ENCODE data around the gene ABCA3. TPM values are rescaled to one million over a fixed set of nuclear protein-coding genes. Genes with fewer than 3 reads are reported as not detected.

Gene ABCA3
- total RNA-seq, 4 donors from 2014 or later, result 1.3 to 18.7 (median 4.7) TPM

DNA sequence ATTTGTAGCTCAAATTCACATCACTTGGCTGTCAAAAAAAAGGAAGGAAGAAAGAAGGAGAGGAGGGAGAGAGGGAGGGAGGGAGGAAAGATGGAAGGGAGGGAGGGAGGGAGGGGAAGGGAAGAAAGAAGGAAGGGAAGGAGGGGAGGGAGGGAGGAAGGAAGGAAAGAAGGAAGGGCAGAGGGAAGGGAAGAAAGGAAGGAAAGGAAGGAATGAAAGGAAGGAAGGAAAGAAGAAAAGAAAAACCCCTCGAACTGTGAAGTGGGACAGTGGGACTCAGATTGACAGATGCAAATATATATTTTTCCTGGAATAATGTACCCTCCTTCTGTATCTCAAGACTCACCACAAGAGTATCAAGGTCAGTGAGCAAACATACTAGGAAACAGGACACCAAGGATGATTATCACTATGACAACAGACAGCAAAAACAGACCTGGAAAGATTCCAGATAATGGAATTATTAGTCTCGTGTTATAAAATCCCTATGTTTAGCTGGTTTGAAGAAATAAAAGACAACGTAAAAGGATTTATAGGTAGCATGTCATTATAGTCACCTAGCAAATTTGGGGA lies 24.2 kb upstream of the ABCA3 start:
- intact Hi-C loops (cut with DNase I; ENCODE audit: low total_unique reads), result no loop called here
- Histone ChIP-seq H3K36me3 (no peaks in the 10 kb centered on the region), H3K27me3 (no peaks in the 10 kb centered on the region), H3K4me3 (no peak overlapping the region), H3K27ac (no peak overlapping the region), H3K9me3 (no peaks in the 10 kb centered on the region), H3K4me1 (no peaks in the 10 kb centered on the region)
- no peak for DNase-seq
- TF ChIP-seq, protein P1, sequence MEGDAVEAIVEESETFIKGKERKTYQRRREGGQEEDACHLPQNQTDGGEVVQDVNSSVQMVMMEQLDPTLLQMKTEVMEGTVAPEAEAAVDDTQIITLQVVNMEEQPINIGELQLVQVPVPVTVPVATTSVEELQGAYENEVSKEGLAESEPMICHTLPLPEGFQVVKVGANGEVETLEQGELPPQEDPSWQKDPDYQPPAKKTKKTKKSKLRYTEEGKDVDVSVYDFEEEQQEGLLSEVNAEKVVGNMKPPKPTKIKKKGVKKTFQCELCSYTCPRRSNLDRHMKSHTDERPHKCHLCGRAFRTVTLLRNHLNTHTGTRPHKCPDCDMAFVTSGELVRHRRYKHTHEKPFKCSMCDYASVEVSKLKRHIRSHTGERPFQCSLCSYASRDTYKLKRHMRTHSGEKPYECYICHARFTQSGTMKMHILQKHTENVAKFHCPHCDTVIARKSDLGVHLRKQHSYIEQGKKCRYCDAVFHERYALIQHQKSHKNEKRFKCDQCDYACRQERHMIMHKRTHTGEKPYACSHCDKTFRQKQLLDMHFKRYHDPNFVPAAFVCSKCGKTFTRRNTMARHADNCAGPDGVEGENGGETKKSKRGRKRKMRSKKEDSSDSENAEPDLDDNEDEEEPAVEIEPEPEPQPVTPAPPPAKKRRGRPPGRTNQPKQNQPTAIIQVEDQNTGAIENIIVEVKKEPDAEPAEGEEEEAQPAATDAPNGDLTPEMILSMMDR (IDR thresholded peaks at IDR 0.05), result no peak
- TF ChIP-seq POLR2A (IDR thresholded peaks at IDR 0.05), result no peak

DNA sequence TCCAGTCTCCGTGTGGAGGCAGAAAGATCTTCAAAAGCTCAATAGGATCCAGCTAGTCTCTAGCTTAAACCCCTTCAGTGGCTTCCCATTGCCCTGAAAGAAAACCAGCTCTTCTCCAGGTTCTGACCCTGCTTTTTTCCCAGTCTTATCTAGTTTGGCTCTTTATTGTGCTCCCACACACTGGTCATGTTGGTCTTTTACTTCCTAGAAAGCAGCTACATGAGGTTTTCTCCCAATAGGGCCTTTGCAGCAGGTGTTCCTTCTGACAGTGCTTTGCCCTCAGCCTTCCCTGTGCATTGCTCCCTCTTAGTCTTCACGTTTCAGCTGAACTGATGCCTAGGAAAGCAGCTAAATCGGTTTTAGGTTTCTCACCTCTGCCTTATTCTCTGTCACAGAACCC lies 21.7 kb upstream of the ABCA3 start:
- no peaks in the 10 kb centered on the region for H3K4me1 ChIP-seq
- intact Hi-C loops (cut with DNase I; ENCODE audit: low total_unique reads), result no loop called here
- no peak overlapping the region for H3K27ac ChIP-seq
- no peaks in the 10 kb centered on the region for H3K9me3 ChIP-seq
- H3K27me3 ChIP-seq, result no peaks in the 10 kb centered on the region
- no peak overlapping the region for H3K4me3 ChIP-seq
- no peaks in the 10 kb centered on the region for H3K36me3 ChIP-seq
- no peak for DNase-seq
- TF ChIP-seq POLR2A (IDR thresholded peaks at IDR 0.05), result no peak
- TF ChIP-seq, protein P1 (IDR thresholded peaks at IDR 0.05), result no peak

DNA sequence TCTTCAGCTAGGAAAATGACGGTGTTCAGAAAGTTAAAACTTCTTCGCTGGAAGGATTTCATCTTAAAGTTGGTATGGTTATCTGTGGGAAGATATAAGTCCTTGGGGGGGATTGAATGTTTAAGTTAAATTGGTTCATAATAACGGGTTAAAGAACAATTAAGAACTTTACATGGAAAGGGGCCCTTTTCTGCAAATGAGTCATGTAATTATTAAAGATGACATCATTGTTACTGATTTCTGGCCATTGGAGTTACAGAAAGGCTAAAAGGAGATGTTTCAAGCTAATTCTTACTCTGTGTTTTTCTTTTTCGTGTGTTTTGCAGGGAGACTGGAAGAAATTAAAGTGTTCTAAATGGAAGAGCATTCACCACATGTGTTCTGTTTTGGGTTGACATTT lies 20.6 kb upstream of the ABCA3 start:
- H3K27me3 ChIP-seq, result no peaks in the 10 kb centered on the region
- H3K4me3 ChIP-seq, result no peak overlapping the region
- intact Hi-C loops (cut with DNase I; ENCODE audit: low total_unique reads), result no loop called here
- H3K9me3 ChIP-seq, result no peaks in the 10 kb centered on the region
- H3K36me3 ChIP-seq, result no peaks in the 10 kb centered on the region
- DNase-seq, result no peak
- no peaks in the 10 kb centered on the region for H3K4me1 ChIP-seq
- TF ChIP-seq POLR2A (IDR thresholded peaks at IDR 0.05), result no peak
- TF ChIP-seq, protein P1 (IDR thresholded peaks at IDR 0.05), result no peak
- H3K27ac ChIP-seq, result no peak overlapping the region

DNA sequence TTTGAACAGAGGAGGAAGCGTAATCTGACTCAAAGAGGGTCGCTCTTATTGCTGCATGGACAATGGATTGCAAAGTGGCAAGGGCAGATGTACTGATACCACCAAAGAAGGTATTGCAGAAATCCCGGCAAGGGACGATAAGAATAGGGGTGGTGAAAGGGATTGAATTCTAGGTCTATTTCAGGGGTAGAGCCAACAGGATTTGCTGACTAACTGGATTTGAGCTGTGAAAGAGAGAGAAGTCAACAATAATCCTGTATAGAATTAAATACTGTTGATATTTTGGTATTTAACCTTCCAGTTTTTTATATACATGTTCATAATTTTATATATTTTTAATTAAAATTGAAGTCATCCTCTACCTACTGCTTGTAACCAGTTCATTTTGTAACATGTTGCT lies 19.4 kb upstream of the ABCA3 start:
- no peaks in the 10 kb centered on the region for H3K27me3 ChIP-seq
- H3K27ac ChIP-seq, result no peak overlapping the region
- no peak for TF ChIP-seq POLR2A (IDR thresholded peaks at IDR 0.05)
- TF ChIP-seq, protein P1 (IDR thresholded peaks at IDR 0.05), result no peak
- no peak for DNase-seq
- intact Hi-C loops (cut with DNase I; ENCODE audit: low total_unique reads), result no loop called here
- H3K9me3 ChIP-seq, result no peaks in the 10 kb centered on the region
- H3K4me3 ChIP-seq, result no peak overlapping the region
- H3K4me1 ChIP-seq, result no peaks in the 10 kb centered on the region
- H3K36me3 ChIP-seq, result no peaks in the 10 kb centered on the region

DNA sequence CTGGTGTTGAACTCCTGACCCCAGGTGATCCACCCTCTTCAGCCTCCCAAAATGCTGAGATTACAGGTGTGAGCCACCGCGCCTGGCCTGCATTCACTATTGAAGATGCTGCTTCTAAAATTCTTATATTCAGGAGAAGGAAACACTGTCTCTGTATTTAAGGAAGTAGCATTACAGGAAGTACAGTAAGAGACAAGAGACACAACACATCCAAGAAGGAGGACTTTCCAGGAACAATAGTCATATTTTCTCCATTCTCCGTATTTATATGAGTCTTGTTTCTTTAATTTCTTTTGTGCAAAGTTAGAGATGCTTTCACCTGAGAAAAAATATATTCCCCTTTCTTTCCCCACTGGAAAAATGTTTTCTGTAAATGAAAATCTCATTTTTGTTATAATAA lies 18.3 kb upstream of the ABCA3 start:
- H3K4me3 ChIP-seq, result no peak overlapping the region
- H3K36me3 ChIP-seq, result no peaks in the 10 kb centered on the region
- TF ChIP-seq, protein P1 (IDR thresholded peaks at IDR 0.05), result no peak
- TF ChIP-seq POLR2A (IDR thresholded peaks at IDR 0.05), result no peak
- H3K4me1 ChIP-seq, result no peaks in the 10 kb centered on the region
- no peaks in the 10 kb centered on the region for H3K27me3 ChIP-seq
- no peaks in the 10 kb centered on the region for H3K9me3 ChIP-seq
- intact Hi-C loops (cut with DNase I; ENCODE audit: low total_unique reads), result no loop called here
- no peak for DNase-seq
- H3K27ac ChIP-seq, result no peak overlapping the region
